Naive thymus-derived CD8-positive, alpha-beta T cell (primary cell): Measurements from ENCODE around the gene COX6B1. TPM values are rescaled to one million over a fixed set of nuclear protein-coding genes. Genes with fewer than 3 reads are reported as not detected.
"Not testable (repeated sequence)": the region's sequence is repeated elsewhere in the genome, so short reads cannot be mapped to it uniquely, and the experiment has no call there.

Source experiments
- ATAC-seq, 2 donors: fragments of 150-1000 bp; cut with Tn5 transposase in 1 of 2; sonication (Bioruptor Pico), chemical (Tn5 transposase) in 1 of 2; 1 replicate in 1 of 2; 2 replicates in 1 of 2; pipeline ENCODE4 v1.10.0; 2021; ENCODE audit warnings: mild to moderate bottlenecking in 2 of 2, moderate library complexity in 2 of 2
- POLR2A ChIA-PET: fragments of 350-600 bp; sonication (Branson Sonifier 250); formaldehyde crosslinking; loops from one replicate; lab custom pipeline; 2021; ENCODE audit warnings: antibody characterized with exemption; lab: Charles Lee
- DNase-seq, 10 donors: peaks; one replicate each; pipeline versions ENCODE4 v3.0.0 to v3.0.0-alpha.2; 2020 to 2022
- H3K27ac Mint-ChIP-seq, 10 donors: one replicate each; pipeline ENCODE4 v1.8.0; 2020 to 2022; ENCODE audit warnings: mild to moderate bottlenecking in 10 of 10, mixed read lengths in 10 of 10, moderate library complexity in 4 of 10, inconsistent platforms in 1 of 10
- H3K27me3 Mint-ChIP-seq, 5 donors: one replicate each; pipeline ENCODE4 v1.8.0; 2021 to 2022; ENCODE audit warnings: mixed read lengths in 5 of 5
- H3K36me3 Mint-ChIP-seq, 3 donors: one replicate each; pipeline ENCODE4 v1.8.0; 2020 to 2022; ENCODE audit warnings: mixed read lengths in 3 of 3, mild to moderate bottlenecking in 2 of 3, inconsistent platforms in 1 of 3
- H3K4me1 Mint-ChIP-seq, 4 donors: one replicate each; pipeline ENCODE4 v1.8.0; 2021 to 2022; ENCODE audit warnings: mixed read lengths in 4 of 4
- H3K4me3 Mint-ChIP-seq, 10 donors: one replicate each; pipeline ENCODE4 v1.8.0; 2020 to 2022; ENCODE audit warnings: mild to moderate bottlenecking in 10 of 10, mixed read lengths in 10 of 10, moderate library complexity in 6 of 10, inconsistent platforms in 1 of 10
- H3K9me3 Mint-ChIP-seq, 9 donors: one replicate each; pipeline ENCODE4 v1.8.0; 2020 to 2022; ENCODE audit warnings: mixed read lengths in 9 of 9, mild to moderate bottlenecking in 3 of 9, inconsistent platforms in 1 of 9, moderate library complexity in 1 of 9
- polyA plus RNA-seq, 3 donors: library from polyadenylated mRNA; unstranded; fragments of 300-500 nt; fragmentation: Illumina TruSeq; gene quantifications; one replicate each; pipeline ENCODE4 v1.2.3, GENCODE V29; 2021
- total RNA-seq, 8 experiments: library from RNA in 2 of 8; stranded (reverse) in 2 of 8; gene quantifications; one replicate each; pipeline ENCODE4 v1.2.3 and lab custom pipeline; 2021 to 2026

The COX6B1 gene
- total and polyA plus RNA-seq, 5 experiments from 2014 or later = 197 to 920 (median 824) TPM

DNA sequence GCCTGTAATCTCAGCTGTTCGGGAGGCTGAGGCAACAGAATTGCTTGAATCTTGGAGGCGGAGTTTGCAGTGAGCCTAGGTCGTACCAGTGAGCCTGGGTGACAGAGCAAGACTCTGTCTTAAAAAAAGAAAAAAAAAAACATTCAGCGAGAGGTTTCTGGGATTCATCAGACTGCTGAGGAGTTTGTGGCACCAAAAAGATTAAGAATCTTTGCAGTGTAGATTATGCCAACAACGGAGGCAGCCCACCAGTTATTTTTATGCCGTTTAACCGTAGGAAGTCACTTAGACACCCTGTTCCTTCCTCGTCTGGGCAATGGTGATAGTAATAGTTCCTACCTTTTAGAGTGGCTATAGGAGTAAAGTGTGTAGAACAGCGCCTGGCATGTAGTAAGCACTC, 2.5 kb downstream of the COX6B1 start:
- Mint-ChIP-seq H3K9me3 (no peaks in the 10 kb centered on the region), H3K27me3 (no peaks in the 10 kb centered on the region), H3K27ac (peak overlapping the region in 3 of 10 donors; percentile 15 to 69 (median 20)), H3K4me1 (peaks cover 11 to 58% (median 37%) of the 10 kb centered on the region in 4 donors), H3K36me3 (peaks cover 0 to 49% (median 3%) of the 10 kb centered on the region in 3 donors), H3K4me3 (peak overlapping the region in 5 of 10 donors; percentile 9 to 67 (median 16))
- ATAC-seq = no peak
- POLR2A ChIA-PET = no interaction called here
- DNase-seq = no peak

DNA sequence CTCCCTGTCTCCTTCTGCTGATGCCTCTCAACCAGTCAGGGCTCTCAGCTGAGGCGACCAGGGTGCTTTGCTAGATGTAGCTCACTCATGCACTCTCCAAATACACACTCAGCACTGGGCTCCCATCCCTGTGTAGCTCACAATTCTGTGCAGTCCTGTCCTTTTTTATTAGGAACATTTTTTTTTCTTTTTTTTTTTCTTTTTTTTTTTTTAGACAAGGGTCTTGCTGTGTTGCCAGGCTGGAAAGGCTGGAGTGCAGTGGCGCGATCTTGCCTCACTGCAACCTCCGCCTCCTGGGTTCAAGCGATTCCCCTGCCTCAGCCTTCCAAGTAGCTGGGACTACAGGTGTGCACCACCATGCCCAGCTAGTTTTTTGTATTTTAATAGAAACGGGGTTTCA, 6.7 kb downstream of the COX6B1 start:
- Mint-ChIP-seq H3K27ac (peak overlapping the region in 1 of 10 donors; percentile 27), H3K36me3 (peaks cover 4 to 89% (median 6%) of the 10 kb centered on the region in 3 donors), H3K4me1 (peaks cover 11 to 45% (median 21%) of the 10 kb centered on the region in 4 donors)
- POLR2A ChIA-PET = interaction anchor here (0.7 kb wide), 1 partner anchor 117 kb away, joined by 3 read pairs; no protein-coding TSS in a partner anchor
- H3K4me3 Mint-ChIP-seq, H3K27me3 Mint-ChIP-seq, ATAC-seq, H3K9me3 Mint-ChIP-seq, DNase-seq: not testable (repeated sequence)

DNA sequence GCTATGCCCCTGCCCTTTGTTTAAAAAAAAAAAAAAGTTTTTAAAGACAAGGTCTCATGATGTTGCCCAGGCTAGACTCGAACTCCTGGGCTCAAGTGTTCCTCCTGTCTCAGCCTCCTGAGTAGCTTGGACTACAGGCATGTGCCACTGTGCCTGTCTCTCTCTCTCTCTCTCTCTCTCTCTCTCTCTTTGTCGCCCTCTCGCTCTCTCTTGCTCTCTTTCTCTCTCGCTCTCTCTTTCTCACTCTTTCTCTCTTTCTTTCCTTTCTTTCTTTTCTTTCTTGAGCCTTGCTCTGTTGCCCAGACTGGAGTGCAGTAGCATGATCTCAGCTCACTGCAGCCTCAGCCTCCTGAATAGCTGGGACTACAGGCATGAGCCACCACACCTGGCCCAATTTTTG, 7.5 kb downstream of the COX6B1 start:
- peak overlapping the region in 1 of 10 donors; percentile 73 for H3K4me3 Mint-ChIP-seq

DNA sequence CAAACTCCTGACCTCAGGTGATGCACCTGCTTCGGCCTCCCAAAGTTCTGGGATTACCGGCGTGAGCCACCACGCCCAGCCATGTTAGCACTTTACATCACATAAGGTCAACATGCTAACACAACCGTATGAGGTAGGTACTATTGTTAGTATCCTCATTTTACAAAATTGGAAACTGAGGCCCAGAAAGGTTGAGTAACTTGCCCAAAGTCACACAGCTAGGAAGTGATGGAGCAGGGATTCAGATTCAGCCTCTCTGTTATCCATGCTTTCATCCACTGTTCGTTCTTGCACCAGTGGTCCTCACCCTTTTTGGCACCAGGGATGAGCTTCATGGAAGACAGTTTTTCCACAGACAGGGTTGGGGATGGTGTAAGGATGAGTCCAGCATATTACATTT, 8.6 kb downstream of the COX6B1 start:
- POLR2A ChIA-PET = interaction anchor here (0.7 kb wide), 1 partner anchor 30 kb away, joined by 6 read pairs; no protein-coding TSS in a partner anchor
- Mint-ChIP-seq H3K9me3 (no peaks in the 10 kb centered on the region), H3K4me1 (peaks cover 7 to 32% (median 10%) of the 10 kb centered on the region in 4 donors), H3K4me3 (no peak overlapping the region), H3K27me3 (no peaks in the 10 kb centered on the region), H3K27ac (no peak overlapping the region), H3K36me3 (peaks cover 4 to 92% (median 13%) of the 10 kb centered on the region in 3 donors)
- no peak for ATAC-seq
- no peak for DNase-seq

More for the DNA sequence above, 7.5 kb downstream of the COX6B1 start:
- H3K9me3 Mint-ChIP-seq = no peaks in the 10 kb centered on the region
- POLR2A ChIA-PET = interaction anchor here (0.7 kb wide), 1 partner anchor 118 kb away, joined by 3 read pairs; no protein-coding TSS in a partner anchor
- peaks cover 4 to 92% (median 8%) of the 10 kb centered on the region in 3 donors for H3K36me3 Mint-ChIP-seq
- peaks cover 11 to 39% (median 18%) of the 10 kb centered on the region in 4 donors for H3K4me1 Mint-ChIP-seq
- H3K27ac Mint-ChIP-seq = peak overlapping the region in 1 of 10 donors; percentile 82
- H3K27me3 Mint-ChIP-seq = no peaks in the 10 kb centered on the region
- DNase-seq (no peak), ATAC-seq (no peak)

DNA sequence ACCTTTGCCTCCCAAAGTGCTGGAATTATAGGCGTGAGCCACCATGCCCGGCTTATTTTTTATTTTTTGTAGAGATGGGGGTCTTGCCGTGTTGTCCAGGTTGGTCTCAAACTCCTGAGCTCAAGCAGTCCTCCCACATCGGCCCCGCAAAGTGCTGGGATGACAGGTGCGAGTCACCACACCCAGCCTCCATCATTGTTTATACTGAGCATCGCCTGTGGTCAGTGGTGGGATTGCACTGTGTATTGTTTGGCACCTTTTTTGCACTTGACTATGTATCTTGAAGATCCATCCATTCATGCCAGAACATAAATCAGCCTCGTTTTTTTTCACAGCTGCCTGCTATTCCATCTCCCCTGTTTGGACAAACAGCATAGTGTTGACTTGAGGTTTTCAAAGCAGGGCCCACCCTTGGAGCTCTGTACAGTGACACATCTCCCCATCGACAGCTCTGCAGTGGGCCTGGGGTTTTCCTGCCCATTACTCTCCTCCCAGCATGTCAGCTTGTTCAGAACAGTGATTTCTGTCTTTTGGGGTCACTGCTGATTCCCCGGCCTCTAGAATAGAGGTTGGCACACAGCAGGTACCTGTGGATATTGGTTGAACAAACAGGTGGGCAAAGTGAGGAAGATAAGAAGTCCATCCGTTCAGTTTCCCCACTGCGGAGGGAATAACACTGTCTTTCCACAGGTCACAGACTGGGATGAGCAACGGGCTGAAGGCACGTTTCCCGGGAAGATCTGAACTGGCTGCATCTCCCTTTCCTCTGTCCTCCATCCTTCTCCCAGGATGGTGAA, 10.0 kb downstream of the COX6B1 start:
- POLR2A ChIA-PET = interaction anchor here (0.9 kb wide), 1 partner anchor 10 kb away, joined by 4 read pairs; the partner anchor contains the start of gene COX6B1

DNA sequence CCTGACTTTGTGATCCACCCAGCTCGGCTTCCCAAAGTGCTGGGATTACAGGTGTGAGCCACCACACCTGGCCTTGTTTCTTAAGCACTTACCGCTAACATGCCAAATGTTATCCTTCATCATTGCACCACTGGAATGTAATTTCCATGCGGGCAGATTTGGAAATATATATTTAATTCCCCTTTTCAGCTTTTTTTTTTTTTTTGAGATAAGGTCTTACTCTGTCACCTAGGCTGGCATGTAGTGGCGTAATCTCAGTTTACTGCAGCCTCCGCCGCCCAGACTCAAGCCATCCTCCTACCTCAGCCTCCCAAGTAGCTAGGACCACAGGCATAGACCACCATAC, 13.8 kb downstream of the COX6B1 start:
- H3K36me3 Mint-ChIP-seq = peaks cover 4 to 82% (median 16%) of the 10 kb centered on the region in 3 donors
- peak overlapping the region in 1 of 10 donors; percentile 43 for H3K27ac Mint-ChIP-seq
- no peaks in the 10 kb centered on the region for H3K9me3 Mint-ChIP-seq
- no peaks in the 10 kb centered on the region for H3K27me3 Mint-ChIP-seq
- peaks cover 1 to 15% (median 4%) of the 10 kb centered on the region in 4 donors for H3K4me1 Mint-ChIP-seq
- H3K4me3 Mint-ChIP-seq = no peak overlapping the region
- POLR2A ChIA-PET = interaction anchor here (2.8 kb wide), 1 partner anchor 13 kb away, joined by 7 read pairs; the partner anchor contains the start of gene COX6B1
- ATAC-seq (no peak), DNase-seq (no peak)

More for the DNA sequence above, 10.0 kb downstream of the COX6B1 start:
- Mint-ChIP-seq H3K27me3 (no peaks in the 10 kb centered on the region), H3K4me1 (peaks cover 4 to 29% (median 8%) of the 10 kb centered on the region in 4 donors), H3K36me3 (peaks cover 4 to 94% (median 19%) of the 10 kb centered on the region in 3 donors), H3K9me3 (no peaks in the 10 kb centered on the region), H3K4me3 (no peak overlapping the region), H3K27ac (peak overlapping the region in 3 of 10 donors; percentile 9 to 53 (median 35))
- ATAC-seq (no peak), DNase-seq (no peak)

DNA sequence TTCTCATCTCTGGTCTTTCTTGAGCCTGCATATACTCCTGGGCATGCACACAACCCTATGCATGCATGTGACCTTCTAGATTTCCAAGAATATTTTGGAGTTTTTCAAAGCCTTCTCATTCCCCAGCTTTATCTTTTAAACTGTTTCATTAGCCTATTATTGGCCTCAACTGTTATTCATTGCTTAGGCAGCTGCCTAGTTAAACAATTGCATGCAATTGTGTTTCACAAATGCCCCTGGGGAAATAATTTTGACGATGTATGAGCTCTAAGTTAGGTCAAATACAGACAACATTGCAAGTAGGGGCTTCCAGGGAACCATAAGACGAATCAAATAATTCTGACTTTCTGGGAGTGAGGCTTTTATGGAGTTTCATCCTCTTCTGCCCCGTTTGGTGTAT, 15.9 kb downstream of the COX6B1 start:
- H3K4me1 Mint-ChIP-seq = peaks cover 0 to 9% (median 0%) of the 10 kb centered on the region in 4 donors
- no peak overlapping the region for H3K4me3 Mint-ChIP-seq
- H3K27me3 Mint-ChIP-seq = no peaks in the 10 kb centered on the region

DNA sequence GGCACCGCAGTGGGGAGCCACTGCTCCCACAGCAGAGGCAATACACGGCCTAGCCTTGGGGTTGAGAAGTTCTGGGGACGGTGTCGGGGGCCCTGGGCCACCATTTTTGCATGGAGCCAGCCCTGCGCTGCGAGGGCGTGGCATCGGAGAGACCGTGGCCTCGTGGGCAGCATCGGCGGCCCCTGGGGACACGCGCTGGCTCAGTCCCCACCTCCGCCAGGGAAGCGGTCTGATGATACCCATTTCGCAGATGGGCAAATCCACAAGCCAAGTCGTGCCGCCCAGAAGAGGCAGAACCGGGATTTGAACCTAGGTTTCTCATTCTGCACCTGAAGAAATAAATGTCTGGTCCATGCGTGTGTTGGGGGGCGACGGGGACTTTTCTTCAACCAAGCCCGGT, 17.0 kb downstream of the COX6B1 start:
- H3K27me3 Mint-ChIP-seq = peaks cover 0 to 8% (median 3%) of the 10 kb centered on the region in 5 donors
- peaks cover 0 to 52% (median 13%) of the 10 kb centered on the region in 3 donors for H3K36me3 Mint-ChIP-seq
- H3K9me3 Mint-ChIP-seq = no peaks in the 10 kb centered on the region
- POLR2A ChIA-PET = no interaction called here
- H3K4me1 Mint-ChIP-seq = peaks cover 0 to 7% (median 0%) of the 10 kb centered on the region in 4 donors
- DNase-seq = no peak
- H3K4me3 Mint-ChIP-seq = no peak overlapping the region
- H3K27ac Mint-ChIP-seq = peak overlapping the region in 1 of 10 donors; percentile 73
- no peak for ATAC-seq

More for the DNA sequence above, 15.9 kb downstream of the COX6B1 start:
- H3K9me3 Mint-ChIP-seq = no peaks in the 10 kb centered on the region
- POLR2A ChIA-PET = interaction anchor here (0.5 to 0.9 kb wide), 2 partner anchors 16 to 477 kb away, joined by 3 to 6 read pairs; partner anchors contain the start of gene COX6B1
- H3K36me3 Mint-ChIP-seq = peaks cover 0 to 62% (median 16%) of the 10 kb centered on the region in 3 donors
- ATAC-seq = no peak
- H3K27ac Mint-ChIP-seq = no peak overlapping the region
- DNase-seq = no peak

DNA sequence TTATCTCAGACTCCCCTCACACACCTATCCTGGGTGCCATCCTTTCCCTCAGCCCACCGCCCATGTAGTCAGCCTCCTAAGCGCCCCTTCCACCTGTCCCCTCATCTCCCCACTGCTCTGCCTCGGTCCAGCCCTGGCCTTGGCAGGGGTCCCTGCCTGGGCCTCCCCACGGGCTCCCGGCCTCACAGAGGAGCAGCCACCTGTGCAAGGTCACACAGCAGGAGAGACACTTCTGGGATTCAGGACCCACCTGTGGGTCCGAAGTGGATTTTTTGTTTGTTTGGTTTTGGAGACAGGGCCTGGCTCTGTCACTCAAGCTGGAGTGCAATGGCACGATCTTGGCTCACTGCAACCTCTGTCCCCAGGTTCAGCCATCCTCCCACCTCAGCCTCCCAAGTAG, 17.5 kb downstream of the COX6B1 start:
- H3K4me3 Mint-ChIP-seq = no peak overlapping the region
- POLR2A ChIA-PET = no interaction called here

DNA sequence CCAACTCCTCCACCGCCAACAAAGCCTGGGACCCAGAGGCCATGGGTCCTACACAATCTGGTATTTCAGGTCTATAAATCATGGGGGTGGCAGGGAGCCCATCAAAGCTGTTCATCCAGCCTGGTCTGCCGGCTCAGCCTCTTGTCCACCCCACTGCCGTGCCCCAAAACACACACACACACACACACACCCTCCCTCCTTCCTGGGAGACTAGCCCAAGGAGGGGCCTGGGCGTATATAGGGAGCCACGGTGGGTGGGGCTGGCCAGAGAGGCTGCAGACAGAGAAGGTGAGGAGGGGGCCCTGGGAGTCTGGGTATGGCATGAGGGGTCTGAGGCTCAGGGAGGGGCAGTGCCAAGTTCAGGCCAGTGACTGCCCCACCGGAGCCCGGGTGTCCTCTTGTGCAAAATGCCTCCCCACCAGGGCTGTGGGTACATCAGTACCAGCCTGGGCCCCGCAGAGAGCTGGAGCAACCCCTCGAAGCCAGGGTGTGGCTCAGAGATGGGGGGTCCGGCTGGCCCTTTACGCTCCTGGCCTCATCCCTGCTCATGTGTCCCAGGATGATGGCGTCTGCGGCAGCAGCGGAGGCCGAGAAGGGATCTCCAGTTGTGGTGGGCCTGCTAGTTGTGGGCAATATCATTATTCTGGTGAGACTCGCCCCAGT, 18.3 kb downstream of the COX6B1 start, which contains the start of gene UPK1A:
TSS of gene UPK1A (plus strand) at position 267 of the 663 bp plus-strand sequence. CDS start at position 563, 296 bp downstream.
- no peak for DNase-seq

More for the DNA sequence above, 17.5 kb downstream of the COX6B1 start:
- Mint-ChIP-seq H3K27me3 (peaks cover 0 to 11% (median 3%) of the 10 kb centered on the region in 5 donors), H3K27ac (peak overlapping the region in 1 of 10 donors; percentile 73), H3K36me3 (peaks cover 0 to 48% (median 13%) of the 10 kb centered on the region in 3 donors), H3K4me1 (peaks cover 0 to 7% (median 0%) of the 10 kb centered on the region in 4 donors), H3K9me3 (no peaks in the 10 kb centered on the region)
- no peak for ATAC-seq
- DNase-seq = no peak

DNA sequence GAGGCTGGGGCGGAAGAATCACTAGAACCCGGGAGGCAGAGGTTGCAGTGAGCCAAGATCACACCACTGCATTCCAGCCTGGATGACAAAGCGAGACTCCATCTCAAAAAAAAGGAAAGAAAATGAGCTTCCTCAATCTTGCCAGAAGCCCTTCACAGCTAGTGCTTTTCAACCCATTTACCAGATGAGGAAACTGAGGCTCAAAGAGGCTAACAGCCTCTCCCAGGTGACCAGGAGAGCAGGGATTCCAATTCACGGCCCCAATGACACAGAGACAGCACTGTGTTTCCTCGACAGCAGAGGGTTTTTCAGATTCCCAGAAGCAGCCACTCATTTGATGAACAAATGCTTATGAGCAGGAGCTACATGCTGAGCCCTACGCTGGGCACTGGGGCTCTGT, 21.4 kb downstream of the COX6B1 start:
- H3K9me3 Mint-ChIP-seq = no peaks in the 10 kb centered on the region
- peaks cover 7 to 32% (median 20%) of the 10 kb centered on the region in 5 donors for H3K27me3 Mint-ChIP-seq
- H3K4me1 Mint-ChIP-seq = peaks cover 4 to 10% (median 8%) of the 10 kb centered on the region in 4 donors
- POLR2A ChIA-PET = no interaction called here
- no peak overlapping the region for H3K27ac Mint-ChIP-seq
- H3K36me3 Mint-ChIP-seq = peaks cover 0 to 12% (median 0%) of the 10 kb centered on the region in 3 donors
- ATAC-seq (no peak), DNase-seq (no peak)
- no peak overlapping the region for H3K4me3 Mint-ChIP-seq

More for the DNA sequence above, 18.3 kb downstream of the COX6B1 start, which contains the start of gene UPK1A:
- Mint-ChIP-seq H3K27me3 (peaks cover 0 to 11% (median 3%) of the 10 kb centered on the region in 5 donors), H3K4me3 (no peak within 1 kb of the TSS), H3K9me3 (no peaks in the 10 kb centered on the region), H3K27ac (peak within 1 kb of the TSS in 3 of 10 donors; percentile 28 to 73 (median 34)), H3K36me3 (peaks cover 0 to 41% (median 10%) of the 10 kb centered on the region in 3 donors), H3K4me1 (peaks cover 0 to 6% (median 0%) of the 10 kb centered on the region in 4 donors)
- POLR2A ChIA-PET = no interaction called here
- no peak for ATAC-seq

DNA sequence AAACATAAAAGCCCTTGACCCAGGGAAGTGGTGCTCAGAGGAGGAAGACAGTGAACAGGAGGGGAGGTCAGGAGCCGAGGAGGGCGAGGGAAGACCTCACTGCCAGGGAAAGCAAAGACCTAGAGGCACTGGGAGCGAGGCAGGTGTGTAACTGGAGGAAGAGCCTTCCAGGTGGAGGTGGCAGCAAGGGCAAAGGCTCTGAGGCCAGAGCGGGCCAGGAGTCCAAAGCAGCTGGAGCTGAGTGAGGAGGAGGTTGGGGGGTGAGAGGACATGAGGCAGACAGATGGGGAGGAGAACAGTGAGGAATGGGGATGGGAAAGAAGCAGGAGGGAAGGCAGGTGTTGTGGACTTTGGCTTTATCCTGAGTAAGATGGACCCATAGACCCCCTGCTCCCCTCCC, 21.9 kb downstream of the COX6B1 start:
- H3K27ac Mint-ChIP-seq = no peak overlapping the region
- POLR2A ChIA-PET = no interaction called here

More for the DNA sequence above, 21.9 kb downstream of the COX6B1 start:
- peaks cover 4 to 10% (median 8%) of the 10 kb centered on the region in 4 donors for H3K4me1 Mint-ChIP-seq
- no peak for ATAC-seq
- H3K36me3 Mint-ChIP-seq = peaks cover 0 to 9% (median 0%) of the 10 kb centered on the region in 3 donors
- peaks cover 7 to 32% (median 20%) of the 10 kb centered on the region in 5 donors for H3K27me3 Mint-ChIP-seq
- H3K9me3 Mint-ChIP-seq = no peaks in the 10 kb centered on the region
- no peak for DNase-seq
- no peak overlapping the region for H3K4me3 Mint-ChIP-seq
